SJCRH30 (cell line): ENCODE data around the gene GUCA2B. TPM values are rescaled to one million over a fixed set of nuclear protein-coding genes. Genes with fewer than 3 reads are reported as not detected.

Experiments
- DNase-seq, 2 experiments: peaks; one replicate each; pipeline ENCODE4 v3.0.0-alpha.2; 2015 to 2020
- H3K27ac ChIP-seq: fragments of 250-450 bp; sonication (Bioruptor Pico); 2 replicates; pipeline ENCODE4 v1.5.1; 2020; ENCODE audit warnings: mild to moderate bottlenecking, moderate library complexity
- H3K27me3 ChIP-seq: fragments of 250-450 bp; sonication (Bioruptor Pico); 2 replicates; pipeline ENCODE4 v1.5.1; 2020; ENCODE audit warnings: mild to moderate bottlenecking, moderate library complexity
- H3K36me3 ChIP-seq: fragments of 250-450 bp; sonication (Bioruptor Pico); 2 replicates; pipeline ENCODE4 v1.5.1; 2020; ENCODE audit warnings: mild to moderate bottlenecking, moderate library complexity
- H3K4me1 ChIP-seq: fragments of 250-450 bp; sonication (Bioruptor Pico); 2 replicates; pipeline ENCODE4 v1.5.1; 2020; ENCODE audit warnings: mild to moderate bottlenecking, moderate library complexity
- H3K4me3 ChIP-seq: fragments of 250-450 bp; sonication (Bioruptor Pico); 2 replicates; pipeline ENCODE4 v1.5.1; 2020; ENCODE audit warnings: mild to moderate bottlenecking, moderate library complexity
- H3K9me3 ChIP-seq: fragments of 250-450 bp; sonication (Bioruptor Pico); replicated peaks from 2 replicates; pipeline ENCODE4 v1.5.1; 2020; ENCODE audit warnings: mild to moderate bottlenecking, moderate library complexity
- total RNA-seq: library from RNA; depleted of rRNA; stranded (reverse); fragments of >200 nt; shearing (Covaris generic); gene quantifications from 2 replicates; pipeline ENCODE4 v1.2.3, GENCODE V29; 2014; rRNA removed

GUCA2B gene
- total RNA-seq = not detected in 2 replicates

- no peak for DNase-seq
Measured at GRCh38 chr1:42152907-42153600, at the start of gene GUCA2B. GUCA2B (plus strand) TSS chr1:42153410; CDS start chr1:42153451, 41 bp downstream.

GRCh38 chr1:42105025-42105424 lies 48.2 kb upstream of the GUCA2B start:
- Histone ChIP-seq H3K9me3 (0 out of 2 replicates have a peak, but pooled peaks cover 9% of the 10 kb centered on the region), H3K27ac (no peak overlapping the region), H3K4me3 (no peak overlapping the region), H3K4me1 (no peaks in the 10 kb centered on the region), H3K27me3 (no peaks in the 10 kb centered on the region), H3K36me3 (no peaks in the 10 kb centered on the region)
- no peak for DNase-seq

More at GRCh38 chr1:42152907-42153600, at the start of gene GUCA2B:
- Histone ChIP-seq H3K4me3 (no peak within 1 kb of the TSS), H3K27ac (no peak within 1 kb of the TSS), H3K36me3 (no peaks in the 10 kb centered on the region), H3K4me1 (no peaks in the 10 kb centered on the region), H3K9me3 (no peaks in the 10 kb centered on the region), H3K27me3 (no peaks in the 10 kb centered on the region)

DNA sequence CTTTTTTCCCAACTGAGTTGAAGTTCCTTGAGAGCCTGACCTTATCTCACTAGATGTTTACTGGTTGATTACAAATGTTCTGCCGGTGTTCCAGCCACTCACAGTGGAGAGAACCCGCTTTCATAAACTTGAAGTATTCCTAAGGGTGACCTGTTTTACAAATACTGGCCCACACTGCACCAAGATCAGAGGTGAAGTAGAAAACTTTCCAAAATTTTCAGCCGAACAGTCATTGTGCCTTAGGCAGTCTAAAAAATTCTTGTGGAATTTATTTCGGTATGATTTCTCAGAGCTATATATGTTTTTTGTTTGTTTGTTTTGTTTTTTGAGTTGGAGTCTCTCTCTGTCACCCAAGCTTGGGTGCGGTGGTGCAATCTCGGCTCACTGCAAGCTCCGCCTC lies 44.9 kb upstream of the GUCA2B start:
- peaks cover 6% of the 10 kb centered on the region; the same call in 1 of the 2 replicates for H3K9me3 ChIP-seq
- no peak overlapping the region for H3K4me3 ChIP-seq
- H3K27ac ChIP-seq = no peak overlapping the region
- H3K4me1 ChIP-seq = no peaks in the 10 kb centered on the region
- H3K36me3 ChIP-seq = no peaks in the 10 kb centered on the region
- H3K27me3 ChIP-seq = no peaks in the 10 kb centered on the region
- DNase-seq = no peak

DNA sequence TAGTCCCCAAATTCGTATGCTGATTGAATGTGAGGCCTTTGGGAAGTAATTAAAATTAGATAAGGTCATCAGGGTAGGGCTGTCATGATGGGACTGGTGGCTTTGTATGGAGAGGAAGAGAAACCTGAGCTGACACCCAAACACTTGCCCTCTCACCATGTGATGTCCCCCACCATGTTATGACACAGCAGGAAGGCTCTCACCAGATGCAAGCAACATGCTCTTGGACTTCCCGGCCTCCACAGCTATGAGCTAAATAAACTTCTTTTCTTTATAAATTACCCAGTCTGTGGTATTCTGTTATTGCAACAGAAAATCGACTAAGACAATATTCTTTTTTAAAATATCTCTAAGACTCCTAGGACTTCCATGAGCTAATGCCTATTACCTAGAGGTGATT lies 43.6 kb upstream of the GUCA2B start:
- Histone ChIP-seq H3K9me3 (peaks cover 6% of the 10 kb centered on the region; the same call in 1 of the 2 replicates), H3K4me1 (no peaks in the 10 kb centered on the region), H3K27me3 (no peaks in the 10 kb centered on the region), H3K4me3 (no peak overlapping the region), H3K27ac (no peak overlapping the region), H3K36me3 (no peaks in the 10 kb centered on the region)
- DNase-seq = no peak

DNA sequence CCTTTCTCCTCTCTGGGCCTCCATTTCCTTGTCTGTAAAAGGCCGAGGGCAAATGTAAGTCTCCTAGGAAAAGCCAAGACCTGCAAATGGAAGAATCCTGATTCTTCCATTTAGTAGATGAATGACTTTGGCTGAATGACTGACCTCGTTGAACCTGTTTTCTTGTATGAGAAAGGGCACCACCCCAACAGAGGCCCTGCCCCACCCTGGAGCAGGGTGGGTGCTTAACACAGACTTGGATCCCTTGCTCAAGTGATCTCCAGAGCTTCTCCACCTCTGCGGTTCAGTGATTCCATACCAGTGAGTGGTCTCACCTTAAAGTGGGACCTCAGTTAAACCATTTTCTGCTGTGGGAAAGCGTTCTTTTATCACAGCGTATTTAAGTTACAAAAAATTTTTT lies 39.0 kb upstream of the GUCA2B start:
- no peak for DNase-seq
- H3K27ac ChIP-seq = no peak overlapping the region
- no peak overlapping the region for H3K4me3 ChIP-seq
- H3K4me1 ChIP-seq = no peaks in the 10 kb centered on the region
- 0 out of 2 replicates have a peak, but pooled peaks cover 3% of the 10 kb centered on the region for H3K27me3 ChIP-seq
- no peaks in the 10 kb centered on the region for H3K36me3 ChIP-seq
- H3K9me3 ChIP-seq = peaks cover 3% of the 10 kb centered on the region; the same call in 1 of the 2 replicates

DNA sequence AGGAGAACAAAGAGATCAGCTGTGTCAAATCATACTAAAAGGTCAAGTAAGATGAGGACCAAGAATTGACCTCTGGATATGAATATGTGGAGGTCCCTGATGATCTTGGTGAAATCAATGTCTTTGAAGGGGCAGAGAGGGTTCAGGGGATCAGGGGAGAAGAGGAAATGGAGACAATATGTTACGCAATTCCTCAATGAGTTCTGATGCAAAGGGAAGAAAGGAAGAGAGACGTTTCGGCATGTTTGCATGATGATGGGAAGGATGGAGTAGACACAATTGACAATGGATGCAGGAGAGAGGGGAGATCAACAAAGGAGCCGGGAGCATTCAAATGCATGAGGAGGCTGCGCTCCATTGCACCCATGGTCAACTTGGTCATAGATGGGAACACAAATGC lies 36.0 kb upstream of the GUCA2B start:
- Histone ChIP-seq H3K4me1 (no peaks in the 10 kb centered on the region), H3K9me3 (no peaks in the 10 kb centered on the region), H3K36me3 (no peaks in the 10 kb centered on the region), H3K4me3 (no peak overlapping the region), H3K27me3 (0 out of 2 replicates have a peak, but pooled peaks cover 3% of the 10 kb centered on the region), H3K27ac (no peak overlapping the region)
- DNase-seq = no peak

DNA sequence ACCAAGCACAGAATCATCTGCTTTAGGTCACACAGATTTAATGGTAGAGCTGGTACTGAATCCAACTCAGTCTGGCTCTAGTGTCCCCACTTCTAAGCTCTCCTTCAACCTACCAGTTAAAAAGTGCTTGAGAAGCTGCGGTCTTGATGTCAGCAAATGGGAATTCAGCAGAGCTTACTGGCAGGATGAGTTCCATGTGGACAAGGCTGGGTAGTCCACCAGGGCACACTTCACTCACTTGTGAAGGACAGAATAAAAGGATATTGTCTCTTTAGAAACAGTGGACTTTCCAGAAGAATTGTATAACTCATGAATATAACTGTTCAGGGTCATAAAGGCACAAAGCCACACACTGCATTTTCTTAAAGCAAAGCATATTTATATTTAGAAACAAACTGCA lies 35.1 kb upstream of the GUCA2B start:
- DNase-seq = no peak
- Histone ChIP-seq H3K9me3 (no peaks in the 10 kb centered on the region), H3K27me3 (0 out of 2 replicates have a peak, but pooled peaks cover 3% of the 10 kb centered on the region), H3K36me3 (no peaks in the 10 kb centered on the region), H3K4me3 (no peak overlapping the region), H3K4me1 (no peaks in the 10 kb centered on the region), H3K27ac (no peak overlapping the region)

DNA sequence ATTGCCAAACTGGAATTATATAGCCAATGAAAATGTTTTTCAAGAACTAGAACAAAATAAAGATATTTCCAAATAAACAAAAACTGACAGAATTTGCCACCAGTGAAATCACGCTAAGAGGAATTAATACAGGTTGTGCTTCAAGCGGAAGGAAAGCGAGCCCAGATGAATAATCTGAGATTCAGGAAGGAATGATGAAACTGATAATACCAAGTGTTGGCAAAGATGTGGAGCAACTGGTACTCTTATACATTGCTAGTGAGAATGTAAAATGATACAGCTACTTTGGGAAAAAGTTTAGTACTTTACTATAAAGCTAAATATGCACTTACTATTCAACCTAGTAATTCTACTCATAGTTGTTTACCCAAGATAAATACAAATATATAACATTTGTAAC lies 30.8 kb upstream of the GUCA2B start:
- Histone ChIP-seq H3K27ac (no peak overlapping the region), H3K36me3 (no peaks in the 10 kb centered on the region), H3K9me3 (no peaks in the 10 kb centered on the region), H3K4me1 (no peaks in the 10 kb centered on the region), H3K4me3 (no peak overlapping the region), H3K27me3 (0 out of 2 replicates have a peak, but pooled peaks cover 3% of the 10 kb centered on the region)
- DNase-seq = no peak

- no peak overlapping the region for H3K4me3 ChIP-seq
- H3K4me1 ChIP-seq = no peaks in the 10 kb centered on the region
- DNase-seq = no peak
- H3K9me3 ChIP-seq = no peaks in the 10 kb centered on the region
- no peaks in the 10 kb centered on the region for H3K36me3 ChIP-seq
- H3K27ac ChIP-seq = no peak overlapping the region
- H3K27me3 ChIP-seq = no peaks in the 10 kb centered on the region
Measured at GRCh38 chr1:42125552-42125951, 27.7 kb upstream of the GUCA2B start.

DNA sequence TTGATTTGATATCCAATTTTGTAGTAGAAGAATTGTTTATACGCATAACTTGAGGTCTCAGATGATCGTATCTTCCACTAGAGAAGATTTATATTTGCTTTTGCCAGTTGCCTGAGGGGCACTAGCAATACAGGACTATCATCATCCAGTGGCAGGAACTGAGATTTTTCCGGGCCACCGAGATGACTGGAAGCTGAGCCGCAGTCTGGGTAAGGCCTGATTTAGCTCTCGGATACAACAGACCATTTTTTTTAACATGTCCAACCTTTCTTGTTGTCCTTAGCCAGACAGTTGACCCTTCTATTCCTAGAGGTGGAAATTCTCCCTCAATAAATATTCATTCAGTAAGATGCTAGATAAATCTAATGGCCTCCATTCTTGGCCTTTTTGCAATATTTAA lies 25.4 kb upstream of the GUCA2B start:
- Histone ChIP-seq H3K27me3 (no peaks in the 10 kb centered on the region), H3K9me3 (no peaks in the 10 kb centered on the region), H3K27ac (no peak overlapping the region), H3K4me1 (no peaks in the 10 kb centered on the region), H3K4me3 (no peak overlapping the region), H3K36me3 (no peaks in the 10 kb centered on the region)
- DNase-seq = no peak

DNA sequence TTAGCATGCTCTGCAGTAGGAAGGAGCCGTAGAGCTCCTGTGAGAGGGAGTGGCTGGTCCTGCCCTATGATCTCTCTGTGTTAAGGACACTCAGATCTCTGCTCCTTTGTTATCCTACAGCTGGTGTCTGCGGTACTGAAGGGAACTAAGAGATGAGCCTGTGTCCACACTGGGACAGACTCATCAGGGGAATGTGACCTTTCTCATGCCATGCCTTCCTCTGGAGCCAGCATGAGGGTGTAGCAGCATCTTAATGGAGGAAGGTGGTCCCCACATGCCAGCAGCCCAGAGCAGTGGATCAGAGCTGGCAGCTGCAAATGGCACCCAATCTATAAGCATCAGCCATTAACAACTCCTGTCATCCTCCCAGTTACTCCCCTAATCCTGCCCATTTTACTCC lies 24.7 kb upstream of the GUCA2B start:
- H3K4me1 ChIP-seq = no peaks in the 10 kb centered on the region
- H3K27ac ChIP-seq = no peak overlapping the region
- H3K27me3 ChIP-seq = no peaks in the 10 kb centered on the region
- no peaks in the 10 kb centered on the region for H3K36me3 ChIP-seq
- no peak overlapping the region for H3K4me3 ChIP-seq
- no peak for DNase-seq
- H3K9me3 ChIP-seq = no peaks in the 10 kb centered on the region

DNA sequence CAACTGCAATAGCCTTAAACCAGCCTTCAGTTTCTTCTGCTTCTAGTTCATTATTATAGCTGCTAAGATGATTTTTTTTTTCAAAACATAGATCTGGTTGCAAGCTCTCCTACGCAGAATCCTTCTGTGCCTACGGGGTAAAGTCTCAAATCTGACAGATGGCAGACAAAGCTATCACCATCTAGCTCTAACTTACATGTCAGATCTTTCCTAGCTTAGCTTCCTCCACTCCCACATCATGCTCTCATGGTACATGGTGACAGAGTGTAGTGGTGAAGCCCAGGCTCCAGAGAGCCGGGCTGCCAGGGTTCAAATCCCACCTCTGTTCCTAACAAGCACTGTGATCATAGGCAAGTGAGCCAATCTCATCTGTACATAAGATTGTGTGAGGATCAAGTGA lies 24.2 kb upstream of the GUCA2B start:
- no peaks in the 10 kb centered on the region for H3K4me1 ChIP-seq
- H3K27ac ChIP-seq = no peak overlapping the region
- no peak for DNase-seq
- H3K4me3 ChIP-seq = no peak overlapping the region
- no peaks in the 10 kb centered on the region for H3K9me3 ChIP-seq
- no peaks in the 10 kb centered on the region for H3K36me3 ChIP-seq
- no peaks in the 10 kb centered on the region for H3K27me3 ChIP-seq

DNA sequence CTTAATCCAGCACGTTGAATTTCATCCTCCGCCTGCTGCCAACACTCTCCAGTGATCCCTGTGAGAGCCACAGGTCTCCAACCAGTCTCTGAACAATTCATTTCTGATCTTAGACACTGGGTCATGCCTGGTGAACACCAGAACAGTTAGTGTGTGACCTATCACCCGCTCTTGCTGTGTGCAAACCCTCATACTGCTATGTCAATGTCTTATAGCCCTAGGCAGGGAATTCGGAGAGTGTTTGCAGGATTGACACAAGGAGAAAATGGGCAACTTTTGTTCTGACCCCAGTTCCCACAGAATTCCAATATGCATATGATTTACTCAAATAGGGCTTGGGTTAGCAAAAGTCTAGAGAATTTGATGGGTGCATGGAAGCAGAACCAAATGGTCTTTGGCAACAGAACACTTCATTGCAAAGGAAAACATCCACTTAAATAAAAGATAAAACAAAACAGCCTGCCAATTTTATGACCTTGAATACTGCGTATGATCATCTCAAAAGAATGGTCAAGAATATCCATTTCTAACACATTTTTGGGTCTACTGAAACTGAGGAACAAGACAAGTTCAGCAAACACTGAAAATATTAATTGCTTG lies 23.0 kb upstream of the GUCA2B start:
- H3K4me3 ChIP-seq = no peak overlapping the region
- H3K4me1 ChIP-seq = no peaks in the 10 kb centered on the region
- H3K36me3 ChIP-seq = no peaks in the 10 kb centered on the region
- DNase-seq = no peak
- no peaks in the 10 kb centered on the region for H3K27me3 ChIP-seq
- no peak overlapping the region for H3K27ac ChIP-seq
- H3K9me3 ChIP-seq = no peaks in the 10 kb centered on the region

GRCh38 chr1:42133390-42133789 lies 19.8 kb upstream of the GUCA2B start:
- no peak overlapping the region for H3K4me3 ChIP-seq
- H3K27ac ChIP-seq = no peak overlapping the region
- DNase-seq = no peak
- H3K4me1 ChIP-seq = no peaks in the 10 kb centered on the region
- H3K27me3 ChIP-seq = no peaks in the 10 kb centered on the region
- no peaks in the 10 kb centered on the region for H3K9me3 ChIP-seq
- H3K36me3 ChIP-seq = no peaks in the 10 kb centered on the region

GRCh38 chr1:42133809-42134526 lies 19.2 kb upstream of the GUCA2B start:
- no peak overlapping the region for H3K4me3 ChIP-seq
- H3K4me1 ChIP-seq = no peaks in the 10 kb centered on the region
- DNase-seq = no peak
- H3K27me3 ChIP-seq = no peaks in the 10 kb centered on the region
- H3K27ac ChIP-seq = no peak overlapping the region
- H3K9me3 ChIP-seq = no peaks in the 10 kb centered on the region
- H3K36me3 ChIP-seq = no peaks in the 10 kb centered on the region
